GM12873 (cell line): ENCODE measurements around the gene COPG1.

ENCODE experiments used
- TF ChIP-seq, protein P1 (sequence below): IDR thresholded peaks from 2 replicates; pipeline ENCODE4 v1.5.1; 2012; ENCODE audit warnings: low read depth, mild to moderate bottlenecking, moderate library complexity, low read length, control low read depth; ENCODE audit not compliant: insufficient read depth; ENCODE audit errors: missing control alignments

Gene COPG1

DNA sequence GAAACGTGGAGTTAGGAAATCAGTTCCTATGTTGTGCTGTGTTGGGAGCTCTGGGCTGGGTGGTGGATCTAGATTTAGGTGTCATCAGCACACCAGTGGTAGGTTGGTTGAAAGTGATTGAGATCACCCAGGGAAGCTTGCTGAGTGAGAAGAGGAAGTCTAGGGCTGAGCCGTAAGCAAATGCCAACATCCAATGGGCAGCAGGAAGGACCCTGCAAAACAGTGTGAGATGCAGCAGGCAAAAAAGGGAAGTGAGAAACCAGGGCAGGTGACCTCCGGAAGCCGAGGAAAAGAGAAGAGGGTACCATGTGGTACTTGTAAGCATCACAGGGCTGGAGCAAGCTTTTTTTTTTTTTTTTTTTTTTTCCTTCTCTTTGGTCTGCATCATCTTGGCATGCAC lies 15.9 kb upstream of the COPG1 start:
- TF ChIP-seq, protein P1, sequence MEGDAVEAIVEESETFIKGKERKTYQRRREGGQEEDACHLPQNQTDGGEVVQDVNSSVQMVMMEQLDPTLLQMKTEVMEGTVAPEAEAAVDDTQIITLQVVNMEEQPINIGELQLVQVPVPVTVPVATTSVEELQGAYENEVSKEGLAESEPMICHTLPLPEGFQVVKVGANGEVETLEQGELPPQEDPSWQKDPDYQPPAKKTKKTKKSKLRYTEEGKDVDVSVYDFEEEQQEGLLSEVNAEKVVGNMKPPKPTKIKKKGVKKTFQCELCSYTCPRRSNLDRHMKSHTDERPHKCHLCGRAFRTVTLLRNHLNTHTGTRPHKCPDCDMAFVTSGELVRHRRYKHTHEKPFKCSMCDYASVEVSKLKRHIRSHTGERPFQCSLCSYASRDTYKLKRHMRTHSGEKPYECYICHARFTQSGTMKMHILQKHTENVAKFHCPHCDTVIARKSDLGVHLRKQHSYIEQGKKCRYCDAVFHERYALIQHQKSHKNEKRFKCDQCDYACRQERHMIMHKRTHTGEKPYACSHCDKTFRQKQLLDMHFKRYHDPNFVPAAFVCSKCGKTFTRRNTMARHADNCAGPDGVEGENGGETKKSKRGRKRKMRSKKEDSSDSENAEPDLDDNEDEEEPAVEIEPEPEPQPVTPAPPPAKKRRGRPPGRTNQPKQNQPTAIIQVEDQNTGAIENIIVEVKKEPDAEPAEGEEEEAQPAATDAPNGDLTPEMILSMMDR, result no peak

DNA sequence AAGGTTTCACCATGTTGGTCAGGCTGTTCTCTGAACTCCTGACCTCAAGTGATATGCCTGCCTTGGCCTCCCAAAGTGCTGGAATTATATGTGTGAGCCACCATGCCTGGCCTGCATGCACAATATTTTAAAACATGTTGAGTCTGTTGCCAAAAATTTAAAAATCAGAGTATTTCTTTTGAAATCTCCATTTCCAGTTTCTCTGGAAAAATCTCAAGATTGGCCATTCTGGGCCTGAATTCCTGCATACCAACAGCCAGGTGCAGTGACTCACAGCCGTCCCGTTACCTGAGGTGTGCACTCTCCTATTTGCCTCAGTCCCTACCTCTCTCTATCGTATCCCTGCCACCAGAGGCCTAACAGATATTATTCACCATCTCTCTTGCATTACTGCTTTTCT lies 15.0 kb upstream of the COPG1 start:
- TF ChIP-seq, protein P1, result no peak

DNA sequence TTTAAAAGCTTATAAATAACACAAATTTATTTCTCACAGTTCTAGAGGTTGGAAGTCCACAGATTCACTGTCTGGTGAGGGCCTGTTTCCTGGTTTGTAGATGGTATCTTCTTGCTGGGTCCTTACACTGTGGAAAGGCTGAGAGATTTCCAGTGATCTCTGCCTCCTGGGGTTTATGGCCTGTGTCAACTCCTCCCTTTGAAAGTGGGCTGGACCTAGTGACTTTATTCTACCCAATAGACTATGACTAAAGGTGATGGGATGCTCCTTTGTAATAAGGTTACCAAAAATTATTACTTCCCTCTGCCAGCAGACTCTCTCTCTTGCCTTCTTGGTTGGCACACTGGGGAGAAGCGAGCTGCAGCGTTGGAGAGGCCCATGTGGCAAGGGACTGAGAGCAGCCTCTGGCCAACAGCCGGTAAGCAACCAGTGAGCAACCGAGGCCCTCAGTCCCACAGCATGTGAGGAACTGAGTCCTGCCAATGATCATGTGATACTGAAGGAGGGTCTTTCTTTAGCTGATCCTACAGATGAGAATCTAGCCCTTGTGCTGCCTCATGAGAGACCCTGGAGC lies 14.0 kb upstream of the COPG1 start:
- TF ChIP-seq, protein P1, result no peak

DNA sequence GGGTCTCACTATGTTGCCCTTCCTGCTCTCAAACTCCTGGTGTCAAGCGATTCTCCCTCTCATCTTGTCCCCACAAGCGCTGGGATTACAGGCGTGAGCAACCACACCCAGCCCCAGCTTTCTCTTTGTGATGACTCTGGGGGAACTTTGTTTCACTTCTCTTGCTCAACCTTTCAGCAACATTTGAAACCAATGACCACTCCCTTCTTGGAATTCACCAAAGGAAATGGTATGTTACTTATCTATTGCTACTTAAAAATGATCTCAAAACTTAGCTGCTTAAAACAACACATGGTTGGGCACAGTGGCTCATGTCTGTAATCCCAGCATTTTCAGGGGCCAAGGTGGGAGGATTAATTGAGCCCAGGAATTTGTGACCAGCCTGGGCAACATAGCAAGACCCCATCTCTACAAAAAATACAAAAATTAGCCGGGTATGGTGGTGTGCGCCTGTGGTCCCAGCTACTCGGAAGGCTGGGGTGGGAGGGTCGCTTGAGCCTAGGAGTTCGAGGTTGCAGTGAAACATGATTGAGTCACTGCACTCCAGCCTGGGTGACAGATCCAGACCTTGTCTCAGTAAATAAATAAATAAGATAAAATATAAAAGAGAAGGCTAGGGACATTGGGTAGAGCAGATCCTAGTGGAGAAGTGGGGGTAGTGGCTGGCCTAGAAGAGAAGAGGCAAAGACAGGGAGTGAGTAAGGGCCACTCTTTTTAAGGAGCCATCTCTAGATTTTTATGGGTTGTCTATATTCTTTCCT lies 10.3 kb upstream of the COPG1 start:
- TF ChIP-seq, protein P1, result no peak

DNA sequence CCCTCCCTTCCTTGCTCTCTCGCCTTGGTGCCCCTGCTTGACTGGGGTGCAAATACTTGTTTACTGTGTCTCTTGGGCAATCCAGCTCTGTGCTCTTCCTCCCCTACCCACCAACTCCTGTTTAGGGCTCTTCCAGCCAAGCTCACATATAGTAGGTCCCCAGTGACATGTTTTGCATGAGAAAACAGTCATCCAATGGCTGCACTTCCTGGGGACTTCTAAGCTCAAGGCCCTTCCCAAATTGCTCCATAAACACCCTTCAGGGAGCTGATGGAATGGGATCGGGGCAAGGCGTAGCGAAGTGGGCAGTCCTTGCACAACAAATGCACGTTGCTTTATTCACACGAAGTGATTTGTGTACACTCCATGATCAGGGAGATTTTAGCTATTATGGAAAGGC lies 9.4 kb upstream of the COPG1 start:
- TF ChIP-seq, protein P1, result no peak

DNA sequence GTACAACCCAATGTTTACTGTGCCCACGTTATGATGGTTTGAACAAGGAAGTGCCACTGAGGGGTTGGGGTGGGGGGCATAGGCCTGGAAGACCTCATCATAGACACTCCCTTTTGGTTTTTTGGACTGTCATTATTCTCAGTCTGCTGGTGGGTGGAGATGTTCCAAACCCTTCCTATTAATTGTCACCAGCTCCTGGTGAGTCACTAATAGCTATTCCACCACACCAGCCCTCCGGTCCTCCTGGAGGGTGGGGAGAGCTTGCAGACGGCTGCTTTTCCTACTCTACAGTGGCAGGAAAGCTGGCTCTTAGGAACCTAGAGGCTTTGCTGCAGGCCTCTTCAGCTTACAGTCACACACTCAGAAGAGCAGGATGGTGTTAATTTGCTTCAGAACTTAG lies 9.0 kb upstream of the COPG1 start:
- TF ChIP-seq, protein P1, result no peak

DNA sequence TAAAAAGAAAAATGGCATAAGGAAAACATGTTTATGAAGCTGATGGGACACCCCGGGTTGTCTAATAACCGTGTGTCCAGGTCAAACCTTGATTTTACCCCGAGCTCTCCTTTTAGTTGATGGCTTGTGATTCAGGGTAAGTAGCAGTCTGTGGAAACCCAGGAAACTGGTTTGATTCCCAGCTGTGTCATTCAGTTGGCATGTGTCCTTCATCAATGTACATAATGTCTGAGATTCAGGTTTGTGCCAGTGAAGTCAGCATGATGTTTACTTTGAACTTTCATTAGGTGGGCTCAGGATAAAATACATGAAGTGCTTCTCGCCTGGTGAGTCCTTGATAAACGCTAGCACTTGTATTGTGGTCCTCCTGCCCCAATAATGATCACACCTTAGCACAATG lies 4.3 kb upstream of the COPG1 start:
- TF ChIP-seq, protein P1, result no peak
